GM12878 (cell line): ENCODE results near the gene PCID2. TPM values are rescaled to one million over a fixed set of nuclear protein-coding genes. Genes with fewer than 3 reads are reported as not detected.

Experiments used
- ATAC-seq: fragments of 200-7000 bp; cut with Tn5 transposase; 3 replicates; pipeline ENCODE4 v1.9.1; 2020; ENCODE audit warnings: mild to moderate bottlenecking, moderate library complexity
- BruUV-seq: library from RNA; stranded (reverse); fragments of 400-500 nt; replicated peaks from 2 replicates; lab custom pipeline; 2021; lab: Mats Ljungman, UMichigan
- CTCF ChIA-PET: fragments of 300-600 bp; sonication (Branson Sonifier 250); formaldehyde crosslinking; extraction: SDS; loops from one replicate; lab custom pipeline; 2021; ENCODE audit warnings: inconsistent platforms; lab: Yijun Ruan, JAX
- POLR2A ChIA-PET: fragments of 350-600 bp; formaldehyde crosslinking; extraction: SDS; loops from one replicate; lab custom pipeline; 2021; ENCODE audit warnings: inconsistent platforms; lab: Charles Lee
- RAD21 ChIA-PET: fragments of 300-600 bp; sonication (Branson Sonifier 250); formaldehyde crosslinking; loops from one replicate; lab custom pipeline; 2023; ENCODE audit warnings: antibody characterized with exemption; ENCODE audit not compliant: unreplicated experiment; lab: Charles Lee
- SMC1A ChIA-PET: fragments of 300-600 bp; sonication (Branson Sonifier 250); formaldehyde crosslinking; loops from one replicate; lab custom pipeline; 2023; ENCODE audit not compliant: unreplicated experiment, uncharacterized antibody; lab: Charles Lee
- DNase-seq: peaks from one replicate; pipeline ENCODE4 v3.0.0-alpha.2; 2011; ENCODE audit warnings: low read depth, low spot score
- FAIRE-seq: peaks from 3 replicates; lab custom pipeline; 2011; peaks lifted over from hg19 to GRCh38; lab: Jason Lieb, UNC
- H2AFZ ChIP-seq: 2 replicates; pipeline ENCODE4 v1.6.0; 2011; ENCODE audit warnings: low read depth, low read length, control low read depth; ENCODE audit not compliant: control insufficient read depth
- H3K27ac ChIP-seq: 2 replicates; pipeline ENCODE4 v1.5.1; 2011; ENCODE audit warnings: control low read depth; ENCODE audit not compliant: control insufficient read depth, insufficient read depth
- H3K27me3 ChIP-seq, 2 experiments: replicated peaks in 1 of 2; 2 replicates each; pipeline versions ENCODE4 v1.6.0 to v1.6.1; 2011; ENCODE audit warnings: low read length in 1 of 2; ENCODE audit not compliant: control insufficient read depth in 2 of 2, insufficient read depth in 2 of 2
- H3K36me3 ChIP-seq, 2 experiments: 2 replicates each; pipeline ENCODE4 v1.5.1; 2011; ENCODE audit warnings: low read length in 1 of 2; ENCODE audit not compliant: control insufficient read depth in 2 of 2, insufficient read depth in 2 of 2
- H3K4me1 ChIP-seq: 2 replicates; pipeline ENCODE4 v1.6.1; 2011; ENCODE audit warnings: mild to moderate bottlenecking, low read length, moderate library complexity, mixed read lengths; ENCODE audit not compliant: control insufficient read depth, insufficient read depth
- H3K4me2 ChIP-seq: 2 replicates; pipeline ENCODE4 v1.6.0; 2011; ENCODE audit warnings: control low read depth; ENCODE audit not compliant: control insufficient read depth, insufficient read depth
- H3K4me3 ChIP-seq: fragments of 200-600 bp; sonication (generic); 2 replicates; pipeline ENCODE4 v1.5.1; 2016
- H3K79me2 ChIP-seq: 2 replicates; pipeline ENCODE4 v1.6.0; 2011; ENCODE audit warnings: low read length; ENCODE audit not compliant: control insufficient read depth, insufficient read depth
- H3K9ac ChIP-seq: 2 replicates; pipeline ENCODE4 v1.8.0; 2011; ENCODE audit warnings: low read length, control low read depth, mixed read lengths; ENCODE audit not compliant: control insufficient read depth, insufficient read depth
- H3K9me3 ChIP-seq: replicated peaks from 3 replicates; pipeline ENCODE4 v1.5.1; 2011; ENCODE audit warnings: mild to moderate bottlenecking, low read length; ENCODE audit not compliant: control insufficient read depth, insufficient read depth
- H4K20me1 ChIP-seq: 2 replicates; pipeline ENCODE4 v1.6.0; 2011; ENCODE audit not compliant: control insufficient read depth, insufficient read depth
- BCLAF1 ChIP-seq: fragments of 450-650 bp; IDR thresholded peaks from 2 replicates; pipeline ENCODE4 v1.6.1; 2017; ENCODE audit warnings: antibody characterized with exemption, mild to moderate bottlenecking, moderate library complexity
- E2F4 ChIP-seq: IDR thresholded peaks from 2 replicates; pipeline ENCODE4 v1.6.1; 2012; ENCODE audit warnings: low read depth, low read length, improper control_type of control experiment
- ELK1 ChIP-seq: IDR thresholded peaks from 2 replicates; pipeline ENCODE4 v1.6.1; 2012; ENCODE audit warnings: low read depth, low read length, improper control_type of control experiment
- HCFC1 ChIP-seq: fragments of 150-350 bp; IDR thresholded peaks from 2 replicates; pipeline ENCODE4 v1.6.1; 2014; ENCODE audit warnings: low read length
- HDAC6 ChIP-seq: fragments of 200-600 bp; sonication (generic); IDR thresholded peaks from one replicate; pipeline ENCODE4 v1.8.0; 2017; ENCODE audit warnings: antibody characterized with exemption; ENCODE audit not compliant: unreplicated experiment
- HSF1 ChIP-seq: fragments of 150-350 bp; IDR thresholded peaks from 2 replicates; pipeline ENCODE4 v1.6.1; 2014; ENCODE audit warnings: mild to moderate bottlenecking, low read depth, low read length
- IRF5 ChIP-seq: fragments of 450-650 bp; IDR thresholded peaks from 2 replicates; pipeline ENCODE4 v1.6.1; 2017; ENCODE audit warnings: borderline replicate concordance
- KLF5 ChIP-seq: fragments of 450-650 bp; IDR thresholded peaks from 2 replicates; pipeline ENCODE4 v1.6.1; 2014; ENCODE audit warnings: mild to moderate bottlenecking; ENCODE audit not compliant: partially characterized antibody
- MEF2B ChIP-seq: fragments of 450-650 bp; IDR thresholded peaks from 2 replicates; pipeline ENCODE4 v1.6.1; 2018; ENCODE audit warnings: mild to moderate bottlenecking, moderate library complexity; ENCODE audit not compliant: partially characterized antibody, poor library complexity, severe bottlenecking
- NFYB ChIP-seq: IDR thresholded peaks from 2 replicates; pipeline ENCODE4 v1.6.1; 2011; ENCODE audit warnings: low read depth, mild to moderate bottlenecking, low read length, improper control_type of control experiment, moderate library complexity; ENCODE audit not compliant: insufficient read depth
- NR2C2 ChIP-seq: IDR thresholded peaks from 2 replicates; pipeline ENCODE4 v1.6.1; 2011; ENCODE audit warnings: borderline replicate concordance, low read depth; ENCODE audit not compliant: control insufficient read depth, insufficient read length
- SMAD5 ChIP-seq: IDR thresholded peaks from 2 replicates; pipeline ENCODE4 v1.6.1; 2016; ENCODE audit warnings: antibody characterized with exemption, low read depth
- SMARCA5 ChIP-seq: fragments of 450-650 bp; IDR thresholded peaks from 2 replicates; pipeline ENCODE4 v1.6.1; 2017; ENCODE audit warnings: mild to moderate bottlenecking
- SREBF2 ChIP-seq: IDR thresholded peaks from 2 replicates; pipeline ENCODE4 v1.6.1; 2012; ENCODE audit warnings: mild to moderate bottlenecking, low read length
- SUPT20H ChIP-seq: IDR thresholded peaks from 2 replicates; pipeline ENCODE4 v1.6.1; 2011; ENCODE audit warnings: low read depth, mild to moderate bottlenecking, low read length, moderate library complexity, borderline replicate concordance; ENCODE audit not compliant: control insufficient read depth
- TCF7 ChIP-seq: IDR thresholded peaks from 2 replicates; pipeline ENCODE4 v1.6.1; 2014; ENCODE audit warnings: antibody characterized with exemption, borderline replicate concordance
- YY1 ChIP-seq: IDR thresholded peaks from 2 replicates; pipeline ENCODE4 v1.6.1; 2011; ENCODE audit warnings: low read depth, mild to moderate bottlenecking, low read length
- ZZZ3 ChIP-seq: IDR thresholded peaks from 2 replicates; pipeline ENCODE4 v1.6.1; 2011; ENCODE audit warnings: low read depth; ENCODE audit not compliant: control insufficient read depth, insufficient read length
- WGBS: methylation state at CpG from one replicate; pipeline ENCODE4 v1.1.6; 2016; ENCODE audit warnings: low lambda C conversion rate; ENCODE audit not compliant: insufficient replicate concordance, insufficient coverage; ENCODE audit errors: missing lambda C conversion rate; 5-methylcytosine and 5-hydroxymethylcytosine counted together
- in situ Hi-C: fragments of 300-500 bp; cut with MboI; formaldehyde crosslinking; loops from 9 replicates; pipeline ENCODE4 v1.14.3; 2018; ENCODE audit warnings: mixed read lengths
- intact Hi-C: fragments of 100-400 bp; cut with micrococcal nuclease; formaldehyde crosslinking; loops from one replicate; pipeline ENCODE4 v1.14.2; 2022; ENCODE audit not compliant: unreplicated experiment
- polyA plus RNA-seq, 11 experiments: library from polyadenylated mRNA; depleted of rRNA in 4 of 11; unstranded in 6 of 11; stranded (reverse) in 5 of 11; fragments of >200 nt; fragmentation: Nextera tagmentation in 4 of 11; fragmentation: Illumina TruSeq in 1 of 11; extraction: Ambion mirVana in 4 of 11; extraction: Trizol in 1 of 11; gene quantifications; 1 replicate in 1 of 11; 2 replicates in 10 of 11; pipeline versions ENCODE4 v1.2.1 to v1.2.3, GENCODE V29; 2011 to 2016; ENCODE audit warnings: inconsistent platforms in 2 of 11, missing spikeins in 2 of 11, low read depth in 1 of 11
- total RNA-seq, 4 experiments: library from RNA; depleted of rRNA in 3 of 4; stranded (reverse); fragments of >200 nt in 3 of 4; fragmentation: Illumina TruSeq in 1 of 4; extraction: Trizol in 1 of 4; gene quantifications; 2 replicates each; pipeline versions ENCODE4 v1.2.1 to v1.2.3, GENCODE V29; 2013 to 2021

The PCID2 gene
- total and polyA plus RNA-seq, 10 of the 15 experiments (the other 5 are each of a cell fraction or from before 2014, with no cell fraction given) = 37.0 to 98.1 (median 58.3) TPM

GRCh38 chr13:113243847-113244246 is 35.4 kb upstream of the PCID2 start:
- DNase-seq (no peak), ATAC-seq (no peak), FAIRE-seq (no peak)
- ChIA-PET SMC1A (no interaction called here), RAD21 (no interaction called here), POLR2A (interaction anchor here (1.0 kb wide), 1 partner anchor 15 kb away, joined by 3 read pairs; no protein-coding TSS in a partner anchor), CTCF (no interaction called here)
- Histone ChIP-seq H4K20me1 (no peaks in the 10 kb centered on the region), H3K4me1 (no peaks in the 10 kb centered on the region), H3K36me3 (peaks cover 6 to 24% of the 10 kb centered on the region in 2 experiments), H3K27ac (no peak overlapping the region), H2AFZ (no peak overlapping the region), H3K79me2 (no peaks in the 10 kb centered on the region), H3K4me2 (no peak overlapping the region), H3K4me3 (no peak overlapping the region), H3K27me3 (no peaks in the 10 kb centered on the region), H3K9ac (no peak overlapping the region), H3K9me3 (no peaks in the 10 kb centered on the region)
- no peak for TF ChIP-seq NFYB
- TF ChIP-seq MEF2B = no peak
- TF ChIP-seq TCF7 = no peak
- no peak for TF ChIP-seq SUPT20H
- TF ChIP-seq YY1 = no peak
- no peak for TF ChIP-seq BCLAF1
- no peak for TF ChIP-seq HSF1
- no peak for TF ChIP-seq SREBF2
- no peak for TF ChIP-seq SMARCA5
- no peak for TF ChIP-seq HDAC6
- no peak for TF ChIP-seq IRF5
- no peak for TF ChIP-seq KLF5
- TF ChIP-seq E2F4 = no peak
- no peak for TF ChIP-seq HCFC1
- TF ChIP-seq SMAD5 = no peak
- TF ChIP-seq NR2C2 = no peak
- no peak for TF ChIP-seq ZZZ3
- no peak for TF ChIP-seq ELK1
- WGBS = 79% methylated on average over 6 of the region's 6 CpGs
- BruUV-seq = no TSS peak
- in situ Hi-C loops = no loop called here
- intact Hi-C loops = no loop called here
